ENCODE data around the gene RNF180. TPM values are rescaled to one million over a fixed set of nuclear protein-coding genes. Genes with fewer than 3 reads are reported as not detected.

Gene RNF180
- total RNA-seq, 1 donor from 2014 or later: 7.9 TPM

DNA sequence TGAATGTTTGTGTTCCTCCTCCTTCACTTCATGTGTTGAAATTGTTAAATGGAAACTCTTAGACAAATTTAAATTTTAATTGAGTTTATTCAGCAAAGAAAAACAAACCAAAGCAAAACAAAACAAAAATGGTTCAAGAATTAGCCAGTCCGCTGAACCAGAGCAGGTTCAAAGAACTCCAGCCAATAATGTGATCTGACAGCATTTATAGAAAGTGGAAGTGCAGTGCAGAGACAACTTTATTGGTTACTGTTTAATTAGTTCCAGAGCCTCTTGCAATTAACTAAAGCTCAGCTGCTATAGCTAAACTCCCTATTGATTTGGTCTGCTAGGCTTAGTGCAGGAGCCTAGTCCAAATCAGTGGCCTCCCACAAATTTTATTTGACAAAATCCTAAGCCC, 132.9 kb downstream of the RNF180 start:
- Histone ChIP-seq H3K27me3 (no peaks in the 10 kb centered on the region), H3K36me3 (no peaks in the 10 kb centered on the region), H3K4me1 (no peaks in the 10 kb centered on the region), H3K27ac (no peak overlapping the region), H3K9me3 (no peaks in the 10 kb centered on the region), H3K4me3 (no peak overlapping the region)
- TF ChIP-seq, protein P1, sequence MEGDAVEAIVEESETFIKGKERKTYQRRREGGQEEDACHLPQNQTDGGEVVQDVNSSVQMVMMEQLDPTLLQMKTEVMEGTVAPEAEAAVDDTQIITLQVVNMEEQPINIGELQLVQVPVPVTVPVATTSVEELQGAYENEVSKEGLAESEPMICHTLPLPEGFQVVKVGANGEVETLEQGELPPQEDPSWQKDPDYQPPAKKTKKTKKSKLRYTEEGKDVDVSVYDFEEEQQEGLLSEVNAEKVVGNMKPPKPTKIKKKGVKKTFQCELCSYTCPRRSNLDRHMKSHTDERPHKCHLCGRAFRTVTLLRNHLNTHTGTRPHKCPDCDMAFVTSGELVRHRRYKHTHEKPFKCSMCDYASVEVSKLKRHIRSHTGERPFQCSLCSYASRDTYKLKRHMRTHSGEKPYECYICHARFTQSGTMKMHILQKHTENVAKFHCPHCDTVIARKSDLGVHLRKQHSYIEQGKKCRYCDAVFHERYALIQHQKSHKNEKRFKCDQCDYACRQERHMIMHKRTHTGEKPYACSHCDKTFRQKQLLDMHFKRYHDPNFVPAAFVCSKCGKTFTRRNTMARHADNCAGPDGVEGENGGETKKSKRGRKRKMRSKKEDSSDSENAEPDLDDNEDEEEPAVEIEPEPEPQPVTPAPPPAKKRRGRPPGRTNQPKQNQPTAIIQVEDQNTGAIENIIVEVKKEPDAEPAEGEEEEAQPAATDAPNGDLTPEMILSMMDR (IDR thresholded peaks at IDR 0.05): no peak
- DNase-seq (ENCODE audit: low spot score in 2 of 2): no peak
- intact Hi-C loops (cut with DNase I): no loop called here

DNA sequence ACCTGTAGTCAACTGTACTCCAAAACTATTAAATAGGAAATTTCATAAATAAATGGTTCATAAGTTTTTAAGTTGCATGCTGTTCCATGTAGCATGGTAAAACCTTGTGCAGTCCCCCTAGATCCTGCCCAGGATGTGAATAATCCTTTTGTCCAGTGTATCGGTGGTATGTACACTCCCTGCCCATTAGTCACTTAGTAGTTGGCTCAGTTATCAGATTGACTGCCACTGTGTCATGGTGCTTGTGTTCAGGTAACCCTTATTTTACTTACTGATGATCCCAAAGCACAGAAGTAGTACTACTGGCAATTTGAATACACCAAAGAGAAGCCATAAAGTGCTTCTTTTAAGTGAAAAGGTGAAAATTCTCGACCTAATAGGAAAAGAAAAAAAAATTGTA, 134.2 kb downstream of the RNF180 start:
- intact Hi-C loops (cut with DNase I): no loop called here
- no peaks in the 10 kb centered on the region for H3K36me3 ChIP-seq
- no peak overlapping the region for H3K4me3 ChIP-seq
- TF ChIP-seq, protein P1 (IDR thresholded peaks at IDR 0.05): no peak
- H3K9me3 ChIP-seq: no peaks in the 10 kb centered on the region
- DNase-seq (ENCODE audit: low spot score in 2 of 2): no peak
- H3K27ac ChIP-seq: no peak overlapping the region
- no peaks in the 10 kb centered on the region for H3K27me3 ChIP-seq
- no peaks in the 10 kb centered on the region for H3K4me1 ChIP-seq

DNA sequence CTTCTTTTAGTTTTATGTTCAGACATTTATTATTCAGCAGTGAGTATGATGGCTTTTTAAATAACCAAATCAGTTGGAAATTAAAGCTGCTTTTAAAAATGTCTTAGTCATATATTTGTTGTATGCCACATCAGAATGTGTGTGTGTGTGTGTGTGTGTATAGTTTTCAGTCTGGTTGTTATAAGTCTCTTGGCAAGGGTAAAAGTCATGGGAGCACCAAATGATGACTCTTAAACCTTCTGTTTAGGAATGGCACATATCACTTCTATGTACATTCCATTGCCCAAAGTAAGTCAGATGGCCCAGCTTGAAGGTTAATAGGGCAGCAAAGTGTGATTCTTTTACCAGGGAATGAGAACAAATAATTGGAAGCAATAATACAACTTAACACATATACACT, 135.9 kb downstream of the RNF180 start:
- H3K36me3 ChIP-seq: no peaks in the 10 kb centered on the region
- H3K27ac ChIP-seq: no peak overlapping the region
- no peaks in the 10 kb centered on the region for H3K27me3 ChIP-seq
- intact Hi-C loops (cut with DNase I): no loop called here
- DNase-seq (ENCODE audit: low spot score in 2 of 2): no peak
- H3K9me3 ChIP-seq: no peaks in the 10 kb centered on the region
- no peak overlapping the region for H3K4me3 ChIP-seq
- TF ChIP-seq, protein P1 (IDR thresholded peaks at IDR 0.05): no peak
- H3K4me1 ChIP-seq: no peaks in the 10 kb centered on the region

DNA sequence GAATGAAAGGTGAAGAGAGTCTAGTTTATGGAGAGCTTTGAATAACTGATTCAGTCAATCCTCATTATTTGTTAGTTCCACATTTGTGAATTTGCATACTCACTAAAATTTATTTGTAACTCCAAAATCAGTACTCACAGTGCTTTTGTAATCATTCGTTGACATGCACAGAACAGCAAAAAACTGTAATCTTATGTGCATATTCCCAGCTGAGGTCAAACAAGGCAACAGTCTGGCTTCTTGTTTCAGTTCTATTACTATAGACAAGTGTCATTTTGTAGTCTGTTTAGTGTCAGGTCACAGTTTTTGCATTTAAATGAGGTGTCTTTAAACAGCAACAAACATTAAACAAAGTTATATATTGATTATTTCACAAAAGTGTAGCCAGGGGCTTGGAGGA, 142.5 kb downstream of the RNF180 start:
- TF ChIP-seq, protein P1 (IDR thresholded peaks at IDR 0.05): no peak
- Histone ChIP-seq H3K4me3 (no peak overlapping the region), H3K36me3 (no peaks in the 10 kb centered on the region), H3K27me3 (no peaks in the 10 kb centered on the region), H3K27ac (no peak overlapping the region), H3K9me3 (no peaks in the 10 kb centered on the region), H3K4me1 (no peaks in the 10 kb centered on the region)
- intact Hi-C loops (cut with DNase I): no loop called here
- no peak for DNase-seq (ENCODE audit: low spot score in 2 of 2)

DNA sequence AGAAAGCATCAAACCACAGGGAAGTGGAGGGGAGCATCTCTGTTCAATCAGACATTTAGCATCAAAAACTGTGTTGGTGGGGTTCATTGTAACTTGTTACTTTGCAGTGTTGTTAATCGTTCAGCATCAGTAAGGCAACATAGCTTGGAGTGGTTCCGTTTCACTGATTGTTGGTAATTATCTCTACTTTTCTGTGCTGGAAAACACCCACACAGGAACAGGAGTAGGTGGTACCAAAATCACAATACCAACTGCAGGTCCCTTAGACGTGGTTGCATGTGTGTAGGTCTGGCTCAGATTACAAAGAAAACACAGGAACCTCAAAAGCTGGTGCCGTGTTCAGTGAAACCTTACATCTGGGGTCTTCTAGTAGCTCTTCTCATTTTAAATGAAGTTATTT, 146.8 kb downstream of the RNF180 start:
- no peak for DNase-seq (ENCODE audit: low spot score in 2 of 2)
- peaks cover 0 to 4% of the 10 kb centered on the region in 2 donors for H3K4me1 ChIP-seq
- no peaks in the 10 kb centered on the region for H3K27me3 ChIP-seq
- no peaks in the 10 kb centered on the region for H3K9me3 ChIP-seq
- H3K27ac ChIP-seq: no peak overlapping the region
- TF ChIP-seq, protein P1 (IDR thresholded peaks at IDR 0.05): no peak
- no peaks in the 10 kb centered on the region for H3K36me3 ChIP-seq
- no peak overlapping the region for H3K4me3 ChIP-seq
- intact Hi-C loops (cut with DNase I): no loop called here

DNA sequence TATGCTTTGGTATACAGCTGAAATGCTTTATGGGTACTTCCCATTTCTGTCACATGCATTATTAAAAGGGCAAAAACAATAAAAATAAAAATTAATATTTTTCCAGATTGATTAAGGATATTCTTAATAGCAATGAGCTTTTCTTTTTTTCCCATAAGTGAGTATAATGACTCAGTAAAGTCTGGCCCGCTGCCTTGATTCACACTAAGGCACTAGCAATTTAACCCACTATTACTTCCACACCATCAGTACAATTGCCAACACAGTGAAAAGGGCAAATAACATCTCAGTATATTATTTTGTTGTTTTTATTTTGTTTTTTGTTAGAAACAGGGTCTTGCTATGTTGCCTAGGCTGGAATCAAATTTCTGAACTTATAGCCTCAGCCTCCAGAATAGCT, 150.1 kb downstream of the RNF180 start:
- Histone ChIP-seq H3K9me3 (no peaks in the 10 kb centered on the region), H3K36me3 (no peaks in the 10 kb centered on the region), H3K27ac (no peak overlapping the region), H3K27me3 (no peaks in the 10 kb centered on the region), H3K4me1 (peaks cover 0 to 4% of the 10 kb centered on the region in 2 donors), H3K4me3 (no peak overlapping the region)
- intact Hi-C loops (cut with DNase I): no loop called here
- no peak for DNase-seq (ENCODE audit: low spot score in 2 of 2)
- TF ChIP-seq, protein P1 (IDR thresholded peaks at IDR 0.05): no peak

Data from ascending aorta (tissue), 2 donors.